Fibroblast of lung (primary cell): ENCODE data around the gene PIAS1. TPM values are rescaled to one million over a fixed set of nuclear protein-coding genes. Genes with fewer than 3 reads are reported as not detected.
"Not testable (repeated sequence)": the region's sequence is repeated elsewhere in the genome, so short reads cannot be mapped to it uniquely, and the experiment has no call there.

Source experiments
- DNase-seq, 2 donors: peaks; one replicate each; pipeline versions ENCODE4 v3.0.0 to v3.0.0-alpha.2; 2010; ENCODE audit warnings: low read depth in 2 of 2
- H2AFZ ChIP-seq: 2 replicates; pipeline ENCODE4 v1.5.1; 2012; ENCODE audit warnings: low read length, control low read depth, inconsistent platforms
- H3K27ac ChIP-seq: 2 replicates; pipeline ENCODE4 v1.5.1; 2011; ENCODE audit warnings: low read length, control low read depth; ENCODE audit not compliant: insufficient read depth
- H3K27me3 ChIP-seq: 2 replicates; pipeline ENCODE4 v1.5.1; 2011; ENCODE audit warnings: mild to moderate bottlenecking, low read length; ENCODE audit not compliant: control insufficient read depth, insufficient read depth
- H3K36me3 ChIP-seq: 2 replicates; pipeline ENCODE4 v1.5.1; 2011; ENCODE audit warnings: low read length; ENCODE audit not compliant: control insufficient read depth, insufficient read depth
- H3K4me1 ChIP-seq: 2 replicates; pipeline ENCODE4 v1.5.1; 2011; ENCODE audit warnings: low read length; ENCODE audit not compliant: control insufficient read depth, insufficient read depth; ENCODE audit errors: extremely low read depth
- H3K4me2 ChIP-seq: 2 replicates; pipeline ENCODE4 v1.5.1; 2011; ENCODE audit warnings: low read length, control low read depth; ENCODE audit not compliant: insufficient read depth; ENCODE audit errors: extremely low read depth
- H3K4me3 ChIP-seq, 4 experiments: fragments of 200-600 bp in 1 of 4; sonication (generic) in 1 of 4; replicated peaks in 1 of 4; 2 replicates each; pipeline ENCODE4 v1.5.1; 2011 to 2016; ENCODE audit warnings: low read length in 4 of 4, low read depth in 3 of 4, mild to moderate bottlenecking in 3 of 4, control low read depth in 2 of 4, inconsistent platforms in 1 of 4, mixed read lengths in 1 of 4; ENCODE audit not compliant: insufficient read depth in 1 of 4; ENCODE audit errors: control extremely low read depth in 1 of 4
- H3K79me2 ChIP-seq: 2 replicates; pipeline ENCODE4 v1.5.1; 2012; ENCODE audit warnings: mild to moderate bottlenecking, low read length, inconsistent platforms; ENCODE audit not compliant: control insufficient read depth, insufficient read depth
- H3K9ac ChIP-seq: 2 replicates; pipeline ENCODE4 v1.5.1; 2011; ENCODE audit warnings: mild to moderate bottlenecking, low read length, control low read depth; ENCODE audit not compliant: insufficient read depth
- H3K9me3 ChIP-seq: 2 replicates; pipeline ENCODE4 v1.5.1; 2012; ENCODE audit warnings: low read depth, low read length; ENCODE audit not compliant: control insufficient read depth, insufficient read depth
- H4K20me1 ChIP-seq: 2 replicates; pipeline ENCODE4 v1.5.1; 2011; ENCODE audit warnings: low read length; ENCODE audit not compliant: control insufficient read depth, insufficient read depth; ENCODE audit errors: extremely low read depth
- EZH2 ChIP-seq: IDR thresholded peaks from 2 replicates; pipeline ENCODE4 v1.5.1; 2012; ENCODE audit warnings: low read length, control low read depth, mild to moderate bottlenecking; ENCODE audit errors: missing control alignments
- polyA plus RNA-seq, 2 donors: library from polyadenylated mRNA; depleted of rRNA in 1 of 2; stranded (reverse) in 1 of 2; unstranded in 1 of 2; fragments of >200 nt; gene quantifications; 2 replicates each; pipeline ENCODE4 v1.2.1, GENCODE V29; 2011 to 2012; ENCODE audit warnings: missing spikeins in 1 of 2
- total RNA-seq: library from RNA; depleted of rRNA; stranded (reverse); fragments of >200 nt; gene quantifications from 2 replicates; pipeline ENCODE4 v1.2.1, GENCODE V29; 2014
- TF ChIP-seq, protein P1 (sequence below), 2 donors: IDR thresholded peaks in 1 of 2; conservative IDR thresholded peaks in 1 of 2; 1 replicate in 1 of 2; 2 replicates in 1 of 2; pipeline ENCODE4 v1.5.1; 2011 to 2012; ENCODE audit warnings: low read length in 2 of 2, control low read depth in 1 of 2, inconsistent platforms in 1 of 2, low read depth in 1 of 2, mild to moderate bottlenecking in 1 of 2

Gene PIAS1
- total and polyA plus RNA-seq, 2 donors (not counting 1 experiment from before 2014, with no cell fraction given): 17.0 to 35.1 TPM

DNA sequence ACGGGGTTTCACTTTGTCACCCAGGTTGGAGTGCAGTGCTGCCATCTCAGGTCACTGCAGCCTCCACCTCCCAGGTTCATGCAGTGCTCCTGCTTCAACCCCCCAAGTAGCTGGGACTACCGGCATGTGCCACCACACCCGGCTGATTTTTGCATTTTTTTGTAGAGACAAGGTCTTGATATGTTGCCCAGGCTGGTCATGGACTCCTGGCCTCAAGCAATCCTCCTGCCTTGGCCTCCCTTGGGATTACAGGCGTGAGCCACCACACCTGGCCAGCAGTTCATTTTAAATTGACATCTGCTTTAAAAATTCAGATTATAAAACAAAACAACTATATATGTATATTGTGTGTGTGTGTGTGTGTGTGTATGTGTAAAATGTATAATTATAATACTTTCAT lies 112.7 kb downstream of the PIAS1 start:
- no peaks in the 10 kb centered on the region for H3K4me1 ChIP-seq
- H3K9me3 ChIP-seq: no peaks in the 10 kb centered on the region
- no peak overlapping the region for H3K4me3 ChIP-seq
- H3K9ac ChIP-seq: no peak overlapping the region
- TF ChIP-seq EZH2: no peak
- TF ChIP-seq, protein P1, sequence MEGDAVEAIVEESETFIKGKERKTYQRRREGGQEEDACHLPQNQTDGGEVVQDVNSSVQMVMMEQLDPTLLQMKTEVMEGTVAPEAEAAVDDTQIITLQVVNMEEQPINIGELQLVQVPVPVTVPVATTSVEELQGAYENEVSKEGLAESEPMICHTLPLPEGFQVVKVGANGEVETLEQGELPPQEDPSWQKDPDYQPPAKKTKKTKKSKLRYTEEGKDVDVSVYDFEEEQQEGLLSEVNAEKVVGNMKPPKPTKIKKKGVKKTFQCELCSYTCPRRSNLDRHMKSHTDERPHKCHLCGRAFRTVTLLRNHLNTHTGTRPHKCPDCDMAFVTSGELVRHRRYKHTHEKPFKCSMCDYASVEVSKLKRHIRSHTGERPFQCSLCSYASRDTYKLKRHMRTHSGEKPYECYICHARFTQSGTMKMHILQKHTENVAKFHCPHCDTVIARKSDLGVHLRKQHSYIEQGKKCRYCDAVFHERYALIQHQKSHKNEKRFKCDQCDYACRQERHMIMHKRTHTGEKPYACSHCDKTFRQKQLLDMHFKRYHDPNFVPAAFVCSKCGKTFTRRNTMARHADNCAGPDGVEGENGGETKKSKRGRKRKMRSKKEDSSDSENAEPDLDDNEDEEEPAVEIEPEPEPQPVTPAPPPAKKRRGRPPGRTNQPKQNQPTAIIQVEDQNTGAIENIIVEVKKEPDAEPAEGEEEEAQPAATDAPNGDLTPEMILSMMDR (conservative IDR thresholded peaks at IDR 0.05 in 1 of 2, IDR thresholded peaks at IDR 0.05 in 1 of 2; ENCODE audit: low read depth in 1 of 2, low read length in 2 of 2): no peak
- H3K27me3 ChIP-seq: no peaks in the 10 kb centered on the region
- no peaks in the 10 kb centered on the region for H4K20me1 ChIP-seq
- no peaks in the 10 kb centered on the region for H3K79me2 ChIP-seq
- H3K4me2 ChIP-seq: no peak overlapping the region
- H2AFZ ChIP-seq: no peak overlapping the region
- DNase-seq: no peak
- no peak overlapping the region for H3K27ac ChIP-seq
- no peaks in the 10 kb centered on the region for H3K36me3 ChIP-seq

DNA sequence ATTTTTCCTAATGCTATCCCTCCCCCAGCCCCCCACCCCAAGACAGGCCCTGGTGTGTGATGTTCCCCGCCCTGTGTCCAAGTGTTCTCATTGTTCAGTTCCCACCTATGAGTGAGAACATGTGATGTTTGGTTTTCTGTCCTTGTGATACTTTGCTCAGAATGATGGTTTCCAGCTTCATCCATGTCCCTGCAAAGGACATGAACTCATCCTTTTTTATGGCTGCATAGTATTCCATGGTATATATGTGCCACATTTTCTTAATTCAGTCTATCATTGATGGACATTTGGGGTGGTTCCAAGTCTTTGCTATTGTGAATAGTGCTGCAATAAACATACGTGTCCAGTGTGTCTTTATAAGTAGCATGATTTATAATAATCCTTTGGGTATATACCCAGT lies 117.9 kb downstream of the PIAS1 start:
- H3K4me3 ChIP-seq, H3K27ac ChIP-seq: not testable (repeated sequence)

GRCh38 chr15:68173119-68173518 lies 119.0 kb downstream of the PIAS1 start:
- Histone ChIP-seq H3K9me3 (no peaks in the 10 kb centered on the region), H3K27me3 (no peaks in the 10 kb centered on the region), H3K4me1 (no peaks in the 10 kb centered on the region), H3K4me2 (no peak overlapping the region), H3K36me3 (no peaks in the 10 kb centered on the region), H3K79me2 (no peaks in the 10 kb centered on the region), H4K20me1 (no peaks in the 10 kb centered on the region), H3K9ac (no peak overlapping the region), H3K27ac (no peak overlapping the region), H2AFZ (no peak overlapping the region), H3K4me3 (no peak overlapping the region)
- no peak for DNase-seq
- TF ChIP-seq, protein P1 (conservative IDR thresholded peaks at IDR 0.05 in 1 of 2, IDR thresholded peaks at IDR 0.05 in 1 of 2; ENCODE audit: low read depth in 1 of 2, low read length in 2 of 2): no peak
- TF ChIP-seq EZH2: no peak

More for the DNA sequence above, 117.9 kb downstream of the PIAS1 start:
- H3K36me3 ChIP-seq, H2AFZ ChIP-seq, H3K9ac ChIP-seq, DNase-seq, H3K79me2 ChIP-seq, H4K20me1 ChIP-seq, H3K27me3 ChIP-seq, H3K9me3 ChIP-seq, H3K4me2 ChIP-seq, H3K4me1 ChIP-seq: not testable (repeated sequence)
